ENCODE data around the gene NTRK3.

NTRK3 gene

DNA sequence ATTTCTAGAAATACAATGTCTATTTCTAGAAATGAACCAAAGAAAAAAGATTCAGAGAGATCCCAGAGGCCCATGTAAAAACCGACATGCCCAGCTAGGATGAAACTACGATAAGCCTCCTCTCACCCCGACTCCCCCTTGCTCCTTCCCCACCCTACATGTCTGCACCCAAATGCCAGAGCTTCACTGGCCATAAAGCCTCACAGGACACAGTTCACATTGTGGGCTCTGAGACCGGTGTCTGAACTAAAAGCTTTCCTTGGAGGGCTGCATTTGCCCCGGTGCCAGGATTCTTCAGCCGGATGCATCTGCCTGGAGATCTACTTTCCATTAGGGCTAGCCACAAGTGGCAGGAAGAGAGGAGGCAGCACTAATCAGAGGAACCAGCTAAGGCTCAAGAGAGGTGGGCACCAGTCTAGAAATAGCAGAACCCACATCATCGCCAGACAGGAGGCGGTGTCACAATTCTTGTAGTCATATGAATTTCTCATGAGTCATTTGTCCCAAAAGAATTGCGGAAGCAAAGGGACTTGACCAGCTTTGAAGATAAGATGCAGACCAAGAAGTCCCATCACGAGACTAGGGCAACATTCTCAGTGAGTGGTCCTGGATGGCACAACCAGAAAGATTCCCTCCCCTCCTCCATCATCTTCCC is 353.6 kb downstream of the NTRK3 start:
- Histone ChIP-seq H3K4me1 (ENCODE audit: control insufficient read depth, low read length) (no peaks in the 10 kb centered on the region), H3K27me3 (ENCODE audit: control insufficient read depth, low read length) (no peaks in the 10 kb centered on the region), H3K4me2 (ENCODE audit: low read length) (no peak overlapping the region), H3K4me3 (ENCODE audit: low read length) (no peak overlapping the region), H4K20me1 (ENCODE audit: control insufficient read depth, insufficient read depth, low read depth, low read length) (no peaks in the 10 kb centered on the region), H3K27ac (ENCODE audit: low read depth, low read length) (no peak overlapping the region), H3K79me2 (ENCODE audit: control insufficient read depth, low read length) (no peaks in the 10 kb centered on the region), H3K9me3 (ENCODE audit: control insufficient read depth, insufficient read depth, low read length) (no peaks in the 10 kb centered on the region), H3K36me3 (ENCODE audit: control insufficient read depth, low read length) (no peaks in the 10 kb centered on the region), H3K9me2 (replicated peaks; ENCODE audit: control insufficient read depth, low read length) (no peaks in the 10 kb centered on the region), H3F3A (ENCODE audit: control insufficient read depth, insufficient read depth) (no peaks in the 10 kb centered on the region)
- TF ChIP-seq, protein P1, sequence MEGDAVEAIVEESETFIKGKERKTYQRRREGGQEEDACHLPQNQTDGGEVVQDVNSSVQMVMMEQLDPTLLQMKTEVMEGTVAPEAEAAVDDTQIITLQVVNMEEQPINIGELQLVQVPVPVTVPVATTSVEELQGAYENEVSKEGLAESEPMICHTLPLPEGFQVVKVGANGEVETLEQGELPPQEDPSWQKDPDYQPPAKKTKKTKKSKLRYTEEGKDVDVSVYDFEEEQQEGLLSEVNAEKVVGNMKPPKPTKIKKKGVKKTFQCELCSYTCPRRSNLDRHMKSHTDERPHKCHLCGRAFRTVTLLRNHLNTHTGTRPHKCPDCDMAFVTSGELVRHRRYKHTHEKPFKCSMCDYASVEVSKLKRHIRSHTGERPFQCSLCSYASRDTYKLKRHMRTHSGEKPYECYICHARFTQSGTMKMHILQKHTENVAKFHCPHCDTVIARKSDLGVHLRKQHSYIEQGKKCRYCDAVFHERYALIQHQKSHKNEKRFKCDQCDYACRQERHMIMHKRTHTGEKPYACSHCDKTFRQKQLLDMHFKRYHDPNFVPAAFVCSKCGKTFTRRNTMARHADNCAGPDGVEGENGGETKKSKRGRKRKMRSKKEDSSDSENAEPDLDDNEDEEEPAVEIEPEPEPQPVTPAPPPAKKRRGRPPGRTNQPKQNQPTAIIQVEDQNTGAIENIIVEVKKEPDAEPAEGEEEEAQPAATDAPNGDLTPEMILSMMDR (IDR thresholded peaks at IDR 0.05; ENCODE audit: low read depth, low read length, poor library complexity, severe bottlenecking), result no peak
- no peak for TF ChIP-seq EZH2phosphoT487 (IDR thresholded peaks at IDR 0.05; ENCODE audit: borderline replicate concordance, low read length)

- Histone ChIP-seq H3K27ac (ENCODE audit: low read depth, low read length) (no peak overlapping the region), H3K9me2 (replicated peaks; ENCODE audit: control insufficient read depth, low read length) (no peaks in the 10 kb centered on the region), H3K9me3 (ENCODE audit: control insufficient read depth, insufficient read depth, low read length) (no peaks in the 10 kb centered on the region), H4K20me1 (ENCODE audit: control insufficient read depth, insufficient read depth, low read depth, low read length) (no peaks in the 10 kb centered on the region), H3K4me3 (ENCODE audit: low read length) (no peak overlapping the region), H3K27me3 (ENCODE audit: control insufficient read depth, low read length) (no peaks in the 10 kb centered on the region), H3F3A (ENCODE audit: control insufficient read depth, insufficient read depth) (no peaks in the 10 kb centered on the region), H3K4me2 (ENCODE audit: low read length) (no peak overlapping the region), H3K4me1 (ENCODE audit: control insufficient read depth, low read length) (no peaks in the 10 kb centered on the region), H3K79me2 (ENCODE audit: control insufficient read depth, low read length) (no peaks in the 10 kb centered on the region), H3K36me3 (ENCODE audit: control insufficient read depth, low read length) (no peaks in the 10 kb centered on the region)
- TF ChIP-seq, protein P1 (IDR thresholded peaks at IDR 0.05; ENCODE audit: low read depth, low read length, poor library complexity, severe bottlenecking), result no peak
- TF ChIP-seq EZH2phosphoT487 (IDR thresholded peaks at IDR 0.05; ENCODE audit: borderline replicate concordance, low read length), result no peak
These were observed 354.4 kb downstream of the NTRK3 start for GRCh38 chr15:87901926-87902690.

DNA sequence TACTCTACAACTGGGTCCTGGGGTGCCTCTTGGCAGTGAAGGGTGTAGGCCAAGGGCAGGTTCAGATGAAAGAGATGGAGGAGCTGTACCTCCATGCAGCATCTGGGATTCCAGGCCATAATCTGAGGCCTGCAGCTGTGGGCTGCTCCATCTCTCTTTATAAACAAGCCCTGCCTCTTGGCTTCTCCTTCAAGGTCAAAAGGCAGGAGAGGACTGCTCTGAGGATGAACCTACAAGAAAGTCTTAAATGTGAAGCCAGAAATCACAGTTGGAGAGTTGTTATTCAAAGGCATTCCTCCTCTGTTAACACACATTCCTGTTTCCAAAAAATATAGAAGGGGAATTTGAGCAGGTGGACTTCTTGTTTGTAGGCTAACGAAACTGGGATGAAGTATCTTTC is 355.5 kb downstream of the NTRK3 start:
- H3K36me3 ChIP-seq (ENCODE audit: control insufficient read depth, low read length), result no peaks in the 10 kb centered on the region
- no peak overlapping the region for H3K4me3 ChIP-seq (ENCODE audit: low read length)
- H3K27ac ChIP-seq (ENCODE audit: low read depth, low read length), result no peak overlapping the region

More for the DNA sequence above, 355.5 kb downstream of the NTRK3 start:
- Histone ChIP-seq H3F3A (ENCODE audit: control insufficient read depth, insufficient read depth) (no peaks in the 10 kb centered on the region), H3K27me3 (ENCODE audit: control insufficient read depth, low read length) (no peaks in the 10 kb centered on the region), H3K9me3 (ENCODE audit: control insufficient read depth, insufficient read depth, low read length) (no peaks in the 10 kb centered on the region), H4K20me1 (ENCODE audit: control insufficient read depth, insufficient read depth, low read depth, low read length) (no peaks in the 10 kb centered on the region), H3K79me2 (ENCODE audit: control insufficient read depth, low read length) (no peaks in the 10 kb centered on the region), H3K9me2 (replicated peaks; ENCODE audit: control insufficient read depth, low read length) (no peaks in the 10 kb centered on the region), H3K4me1 (ENCODE audit: control insufficient read depth, low read length) (no peaks in the 10 kb centered on the region), H3K4me2 (ENCODE audit: low read length) (no peak overlapping the region)
- no peak for TF ChIP-seq EZH2phosphoT487 (IDR thresholded peaks at IDR 0.05; ENCODE audit: borderline replicate concordance, low read length)
- TF ChIP-seq, protein P1 (IDR thresholded peaks at IDR 0.05; ENCODE audit: low read depth, low read length, poor library complexity, severe bottlenecking), result no peak
